NCI-H2107 (cell line): ENCODE measurements around the gene SUN1.
A peak's percentile ranks its signal among the peaks of the same experiment; 100 is the strongest.
"Not testable (repeated sequence)": the region's sequence is repeated elsewhere in the genome, so short reads cannot be mapped to it uniquely, and the experiment has no call there.

Experiments used
- DNase-seq: peaks from one replicate; lab custom pipeline; 2025; lab: John Stamatoyannopoulos, UW

Gene SUN1

GRCh38 chr7:832167-832967 lies at the start of gene SUN1:
Gene SUN1 (plus strand): TSS chr7:832476. CDS start chr7:832525, 49 bp downstream.
- no peak for DNase-seq

DNA sequence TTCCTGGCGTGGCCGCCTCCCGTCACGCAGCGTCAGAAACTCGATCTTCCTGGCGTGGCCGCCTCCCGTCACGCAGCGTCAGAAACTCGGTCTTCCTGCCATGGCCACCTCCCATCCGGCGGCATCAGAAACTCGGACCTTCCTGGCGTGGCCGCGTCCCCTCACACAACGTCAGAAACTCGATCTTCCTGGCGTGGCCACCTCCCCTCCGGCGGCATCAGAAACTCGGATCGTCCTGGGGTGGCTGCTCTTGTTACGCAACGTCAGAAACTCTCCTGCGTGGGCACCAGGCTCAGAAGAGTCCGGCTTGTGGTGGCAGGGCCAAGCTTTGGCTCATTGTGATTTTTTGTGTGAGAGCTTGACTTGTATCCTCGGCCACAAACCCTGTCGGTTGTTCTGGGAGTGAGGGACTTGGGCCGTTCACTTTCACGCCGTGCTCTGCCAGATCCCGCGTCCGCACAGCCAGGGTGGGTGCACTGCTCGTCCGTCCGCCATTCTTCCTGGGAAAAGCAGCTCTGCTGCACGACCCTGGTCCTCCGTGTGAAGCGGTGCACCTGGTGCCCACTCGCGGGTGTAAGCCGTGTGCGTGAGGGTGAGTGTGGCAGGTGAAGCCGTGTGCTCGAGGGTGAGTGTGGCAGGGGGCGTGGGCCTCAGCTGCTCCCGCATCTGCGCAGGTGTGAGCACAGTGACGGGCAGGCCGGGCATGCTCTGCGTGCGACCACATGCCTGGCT lies 49.4 kb upstream of the SUN1 start:
- no peak for DNase-seq

- no peak for DNase-seq
Measured at GRCh38 chr7:783556-784490, 48.5 kb upstream of the SUN1 start.

DNA sequence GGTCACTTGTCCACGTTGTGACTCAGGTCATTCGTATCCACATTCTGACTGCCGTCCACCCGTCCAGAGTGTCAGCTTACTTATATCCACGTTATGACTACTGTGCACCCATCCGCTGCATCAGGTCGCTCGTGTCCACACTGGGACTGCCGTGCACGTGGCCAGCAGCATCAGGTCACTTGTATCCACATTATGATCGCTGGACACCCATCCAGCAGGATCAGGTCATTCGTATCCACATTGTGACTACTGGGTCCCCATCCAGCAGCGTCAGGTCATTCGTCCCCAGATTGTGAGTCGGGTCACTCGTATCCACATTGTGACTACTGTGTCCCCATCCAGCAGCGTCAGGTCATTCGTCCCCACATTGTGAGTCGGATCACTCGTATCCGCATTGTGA lies 47.3 kb upstream of the SUN1 start:
- DNase-seq: no peak

- DNase-seq: no peak
Measured at GRCh38 chr7:785416-785815, 46.9 kb upstream of the SUN1 start.

- DNase-seq: peak; percentile 42
Measured at GRCh38 chr7:786472-787255, 45.6 kb upstream of the SUN1 start.

GRCh38 chr7:787332-788240 lies 44.7 kb upstream of the SUN1 start:
- DNase-seq: no peak

DNA sequence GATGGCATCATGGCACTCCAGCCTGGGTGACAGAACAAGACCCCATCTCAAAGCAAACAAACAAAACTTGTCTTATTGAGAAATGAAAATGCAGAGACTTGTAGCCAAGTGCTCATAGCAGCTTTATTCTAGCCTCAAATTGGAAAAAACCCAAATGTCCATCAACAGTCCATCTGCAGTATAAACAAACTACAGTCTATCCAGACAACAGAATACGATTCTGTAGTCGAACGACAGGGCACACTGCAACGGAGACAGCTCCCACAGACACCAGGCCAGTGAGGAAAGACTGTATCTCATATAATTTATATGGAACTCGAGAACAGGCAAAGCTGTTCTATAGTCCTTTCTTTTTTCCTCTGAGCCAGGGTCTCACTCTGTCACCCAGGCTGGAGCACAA lies 40.8 kb upstream of the SUN1 start:
- no peak for DNase-seq

DNA sequence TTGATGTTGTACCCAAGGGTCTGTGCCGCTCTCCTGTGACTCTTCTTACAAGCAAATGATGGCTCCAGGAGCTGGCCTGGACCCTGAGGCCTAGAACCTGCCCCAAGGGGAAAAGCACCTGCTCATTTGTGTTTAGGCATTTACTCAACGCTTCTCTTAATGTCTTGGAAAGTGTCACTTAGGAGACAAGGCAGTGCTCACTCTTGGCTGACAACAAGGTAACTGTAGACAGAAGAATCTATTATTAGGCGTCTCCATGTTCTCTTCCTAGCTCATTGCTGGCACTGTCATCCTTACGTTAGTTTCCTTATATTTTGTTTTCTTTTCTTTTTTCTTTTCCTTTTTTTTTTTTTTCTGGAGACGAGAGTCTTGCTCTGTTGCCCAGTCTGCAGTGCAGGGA lies 38.1 kb upstream of the SUN1 start:
- DNase-seq: no peak

GRCh38 chr7:794671-795329 lies 37.5 kb upstream of the SUN1 start:
- DNase-seq: no peak

- DNase-seq: not testable (repeated sequence)
Measured at GRCh38 chr7:796434-797169, 35.7 kb upstream of the SUN1 start.

GRCh38 chr7:798921-799470 lies 33.3 kb upstream of the SUN1 start:
- no peak for DNase-seq

DNA sequence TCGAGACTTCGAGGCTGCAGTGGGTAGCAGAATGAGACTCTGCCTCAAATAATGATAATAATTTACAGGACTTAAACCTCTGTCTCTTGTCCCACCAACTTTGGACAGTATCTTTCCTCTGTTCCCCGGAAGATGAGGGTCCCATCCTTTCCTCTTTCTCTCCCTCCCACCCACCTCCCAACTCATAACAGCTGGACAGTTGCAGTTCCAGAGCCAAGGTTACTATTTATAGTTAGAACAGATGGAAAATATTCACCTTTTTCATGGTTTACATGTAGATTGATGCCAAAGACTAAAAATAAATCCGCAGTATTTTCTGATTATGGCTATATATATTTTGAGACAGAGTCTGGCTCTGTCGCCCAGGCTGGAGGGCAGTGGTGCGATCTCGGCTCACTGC lies 31.6 kb upstream of the SUN1 start:
- no peak for DNase-seq

DNA sequence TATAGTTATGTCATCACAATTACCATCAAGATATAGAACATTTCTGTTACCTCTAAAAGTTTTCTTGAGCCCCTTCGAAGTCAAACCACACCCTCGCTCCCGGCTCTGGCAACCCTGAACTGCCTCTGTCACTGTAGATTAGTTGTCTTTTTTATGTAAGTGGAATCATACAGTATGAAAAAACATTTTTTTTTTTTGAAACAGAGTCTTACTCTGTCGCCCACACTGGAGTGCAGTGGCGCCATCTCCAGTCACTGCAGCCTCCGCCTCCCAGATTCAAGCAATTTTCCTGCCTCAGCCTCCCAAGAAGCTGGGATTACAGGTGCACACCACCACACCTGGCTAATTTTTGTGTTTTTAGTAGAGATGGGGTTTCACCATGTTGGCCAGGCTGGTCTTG lies 30.9 kb upstream of the SUN1 start:
- not testable (repeated sequence) for DNase-seq

DNA sequence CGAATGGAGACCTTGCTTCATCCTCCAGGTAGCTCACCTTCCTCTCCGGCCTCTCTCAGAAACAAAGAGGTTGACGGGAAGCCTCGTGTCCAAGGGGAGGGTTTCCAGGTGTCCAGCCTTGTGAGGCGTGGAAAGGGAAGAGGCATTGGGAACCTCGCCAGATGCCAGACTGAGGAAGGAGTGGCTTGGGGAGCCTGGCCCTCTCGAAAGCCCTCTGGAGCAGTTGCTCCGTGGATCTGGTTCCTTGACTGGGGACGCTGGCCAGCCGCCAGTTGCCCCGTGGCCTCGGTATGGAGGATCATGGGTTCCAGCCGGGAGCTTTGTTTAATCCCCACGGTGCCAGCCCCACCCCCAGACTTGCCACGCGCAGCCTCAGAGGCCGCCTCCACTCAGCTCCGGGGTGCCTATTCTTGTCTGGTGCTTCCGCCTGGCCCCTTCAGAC lies 30.3 kb upstream of the SUN1 start:
- DNase-seq: peak; percentile 82

GRCh38 chr7:802500-803242 lies 29.6 kb upstream of the SUN1 start:
- DNase-seq: no peak

DNA sequence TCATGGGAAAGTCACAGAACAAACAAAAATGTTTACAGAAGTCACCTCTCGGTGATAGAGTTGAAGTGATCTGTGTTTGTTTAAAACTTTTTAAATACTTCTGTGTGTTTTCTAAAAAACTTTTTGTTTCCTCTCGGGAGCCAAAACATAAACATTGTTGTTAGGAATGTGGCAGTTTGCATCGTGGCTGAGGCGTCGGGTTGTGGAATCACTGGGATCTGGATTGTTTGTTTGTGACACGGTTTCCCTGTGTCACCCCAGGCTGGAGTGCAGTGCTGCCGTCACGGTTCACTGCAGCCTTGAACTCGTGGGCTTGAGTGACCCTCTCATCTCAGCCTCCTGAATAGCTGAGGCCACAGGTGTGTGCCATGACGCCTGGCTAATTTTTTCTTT lies 29.0 kb upstream of the SUN1 start:
- no peak for DNase-seq

DNA sequence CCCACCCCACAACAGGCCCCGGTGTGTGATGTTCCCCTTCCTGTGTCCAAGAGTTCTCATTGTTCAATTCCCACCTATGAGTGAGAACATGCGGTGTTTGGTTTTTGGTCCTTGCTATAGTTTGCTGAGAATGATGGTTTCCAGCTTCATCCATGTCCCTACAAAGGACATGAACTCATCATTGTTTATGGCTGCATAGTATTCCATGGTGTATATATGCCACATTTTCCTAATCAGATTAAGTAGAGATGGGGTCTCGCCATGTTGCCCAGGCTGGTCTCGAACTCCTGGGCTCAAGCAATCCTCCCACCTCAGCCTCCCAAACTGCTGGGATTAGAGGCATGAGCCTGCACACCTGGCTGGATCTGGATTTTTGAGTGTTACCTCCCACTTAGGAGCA lies 28.5 kb upstream of the SUN1 start:
- DNase-seq: not testable (repeated sequence)
